Caco-2 (cell line): ENCODE data around the gene SEZ6. TPM values are rescaled to one million over a fixed set of nuclear protein-coding genes. Genes with fewer than 3 reads are reported as not detected.

ENCODE experiments used
- BruUV-seq: library from RNA; stranded (reverse); fragments of 400-500 nt; replicated peaks from 2 replicates; lab custom pipeline; 2021; lab: Mats Ljungman, UMichigan
- CTCF ChIA-PET: fragments of 300-600 bp; sonication (Branson Sonifier 250); formaldehyde crosslinking; loops from one replicate; lab custom pipeline; 2022; ENCODE audit warnings: antibody characterized with exemption; lab: Charles Lee
- POLR2A ChIA-PET: fragments of 300-600 bp; sonication (Branson Sonifier 250); formaldehyde crosslinking; loops from one replicate; lab custom pipeline; 2022; ENCODE audit warnings: antibody characterized with exemption; lab: Charles Lee
- DNase-seq, 2 experiments: peaks; one replicate each; pipeline versions ENCODE4 v3.0.0 to v3.0.0-alpha.2; 2020 to 2022
- H3K27me3 ChIP-seq: replicated peaks from 2 replicates; pipeline ENCODE4 v1.6.0; 2011; ENCODE audit warnings: low read length; ENCODE audit not compliant: control insufficient read depth, insufficient read depth
- H3K36me3 ChIP-seq: 2 replicates; pipeline ENCODE4 v1.5.1; 2011; ENCODE audit warnings: low read length; ENCODE audit not compliant: control insufficient read depth, insufficient read depth
- H3K4me1 ChIP-seq: fragments of 250-450 bp; sonication (Bioruptor Pico); 2 replicates; pipeline ENCODE4 v1.5.1; 2020; ENCODE audit warnings: mild to moderate bottlenecking
- H3K4me3 ChIP-seq: 2 replicates; pipeline ENCODE4 v1.5.1; 2011; ENCODE audit warnings: low read depth, mild to moderate bottlenecking, control low read depth, low read length
- H3K9me3 ChIP-seq: fragments of 250-450 bp; sonication (Bioruptor Pico); 2 replicates; pipeline ENCODE4 v1.5.1; 2020; ENCODE audit warnings: mild to moderate bottlenecking, moderate library complexity
- H3K27ac Mint-ChIP-seq: one replicate; pipeline ENCODE4 v1.8.0; 2022; ENCODE audit warnings: mixed read lengths; ENCODE audit not compliant: unreplicated experiment
- H3K27me3 Mint-ChIP-seq: one replicate; pipeline ENCODE4 v1.8.0; 2022; ENCODE audit warnings: mixed read lengths; ENCODE audit not compliant: insufficient read depth, unreplicated experiment
- H3K36me3 Mint-ChIP-seq: one replicate; pipeline ENCODE4 v1.8.0; 2022; ENCODE audit warnings: mild to moderate bottlenecking, mixed read lengths; ENCODE audit not compliant: insufficient read depth, unreplicated experiment
- H3K4me1 Mint-ChIP-seq: one replicate; pipeline ENCODE4 v1.8.0; 2022; ENCODE audit warnings: low read depth, mixed read lengths; ENCODE audit not compliant: unreplicated experiment
- H3K4me3 Mint-ChIP-seq: one replicate; pipeline ENCODE4 v1.8.0; 2022; ENCODE audit warnings: mild to moderate bottlenecking, moderate library complexity, mixed read lengths; ENCODE audit not compliant: unreplicated experiment
- H3K9me3 Mint-ChIP-seq: one replicate; pipeline ENCODE4 v1.8.0; 2022; ENCODE audit warnings: mixed read lengths; ENCODE audit not compliant: unreplicated experiment
- intact Hi-C: fragments of 100-400 bp; cut with micrococcal nuclease; formaldehyde crosslinking; loops from one replicate; pipeline ENCODE4 v1.10.0; 2022; ENCODE audit not compliant: unreplicated experiment
- total RNA-seq: library from RNA; stranded (reverse); gene quantifications from 2 replicates; pipeline ENCODE4 v1.2.3, GENCODE V29; 2022
- TF ChIP-seq, protein P1 (sequence below), 2 experiments: fragments of 200-600 bp in 1 of 2; IDR thresholded peaks; 1 replicate in 1 of 2; 2 replicates in 1 of 2; pipeline versions ENCODE4 v1.5.1 to v1.8.0; 2011 to 2022; ENCODE audit warnings: antibody characterized with exemption in 1 of 2, control low read depth in 1 of 2, inconsistent platforms in 1 of 2, low read depth in 1 of 2, low read length in 1 of 2, mild to moderate bottlenecking in 1 of 2, moderate library complexity in 1 of 2; ENCODE audit not compliant: insufficient read depth in 1 of 2, severe bottlenecking in 1 of 2, unreplicated experiment in 1 of 2

Gene SEZ6
- total RNA-seq, 1 experiment from 2014 or later = not detected

DNA sequence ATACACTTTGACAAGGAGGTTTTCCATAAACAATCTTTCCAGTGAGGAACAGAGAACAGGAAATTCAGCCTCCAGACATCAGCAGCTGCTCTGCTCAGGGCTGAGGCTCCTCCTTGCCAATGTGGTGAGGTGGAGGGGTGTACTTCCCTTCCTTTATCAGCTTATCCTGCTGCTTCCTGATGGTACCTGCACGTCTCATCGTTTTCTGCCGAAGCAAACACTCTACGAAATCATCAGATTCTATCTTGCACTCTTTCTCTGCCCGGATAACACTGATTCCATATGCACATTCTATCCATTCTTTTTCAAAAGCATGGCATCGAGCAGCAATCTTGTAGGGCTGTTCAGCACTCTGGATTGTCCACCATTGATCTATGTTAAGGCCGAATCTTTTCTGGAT, 15.4 kb upstream of the SEZ6 start:
- no peak overlapping the region for H3K4me3 ChIP-seq
- H3K4me1 Mint-ChIP-seq = no peaks in the 10 kb centered on the region
- H3K9me3 ChIP-seq = no peaks in the 10 kb centered on the region
- H3K4me1 ChIP-seq = no peaks in the 10 kb centered on the region
- H3K27me3 Mint-ChIP-seq = peaks cover 21% of the 10 kb centered on the region
- no peak for DNase-seq
- H3K4me3 Mint-ChIP-seq = no peak overlapping the region
- H3K36me3 ChIP-seq = no peaks in the 10 kb centered on the region
- CTCF ChIA-PET = no interaction called here
- no peaks in the 10 kb centered on the region for H3K36me3 Mint-ChIP-seq
- TF ChIP-seq, protein P1, sequence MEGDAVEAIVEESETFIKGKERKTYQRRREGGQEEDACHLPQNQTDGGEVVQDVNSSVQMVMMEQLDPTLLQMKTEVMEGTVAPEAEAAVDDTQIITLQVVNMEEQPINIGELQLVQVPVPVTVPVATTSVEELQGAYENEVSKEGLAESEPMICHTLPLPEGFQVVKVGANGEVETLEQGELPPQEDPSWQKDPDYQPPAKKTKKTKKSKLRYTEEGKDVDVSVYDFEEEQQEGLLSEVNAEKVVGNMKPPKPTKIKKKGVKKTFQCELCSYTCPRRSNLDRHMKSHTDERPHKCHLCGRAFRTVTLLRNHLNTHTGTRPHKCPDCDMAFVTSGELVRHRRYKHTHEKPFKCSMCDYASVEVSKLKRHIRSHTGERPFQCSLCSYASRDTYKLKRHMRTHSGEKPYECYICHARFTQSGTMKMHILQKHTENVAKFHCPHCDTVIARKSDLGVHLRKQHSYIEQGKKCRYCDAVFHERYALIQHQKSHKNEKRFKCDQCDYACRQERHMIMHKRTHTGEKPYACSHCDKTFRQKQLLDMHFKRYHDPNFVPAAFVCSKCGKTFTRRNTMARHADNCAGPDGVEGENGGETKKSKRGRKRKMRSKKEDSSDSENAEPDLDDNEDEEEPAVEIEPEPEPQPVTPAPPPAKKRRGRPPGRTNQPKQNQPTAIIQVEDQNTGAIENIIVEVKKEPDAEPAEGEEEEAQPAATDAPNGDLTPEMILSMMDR (IDR thresholded peaks at IDR 0.05; ENCODE audit: insufficient read depth in 1 of 2, low read depth in 1 of 2, low read length in 1 of 2, severe bottlenecking in 1 of 2, unreplicated experiment in 1 of 2) = no peak
- no peaks in the 10 kb centered on the region for H3K27me3 ChIP-seq
- no TSS peak for BruUV-seq
- POLR2A ChIA-PET = no interaction called here
- H3K9me3 Mint-ChIP-seq = no peaks in the 10 kb centered on the region
- intact Hi-C loops = loop anchor here (5.0 kb wide), 1 partner anchor 36 kb away; no protein-coding TSS in a partner anchor
- H3K27ac Mint-ChIP-seq = no peak overlapping the region

DNA sequence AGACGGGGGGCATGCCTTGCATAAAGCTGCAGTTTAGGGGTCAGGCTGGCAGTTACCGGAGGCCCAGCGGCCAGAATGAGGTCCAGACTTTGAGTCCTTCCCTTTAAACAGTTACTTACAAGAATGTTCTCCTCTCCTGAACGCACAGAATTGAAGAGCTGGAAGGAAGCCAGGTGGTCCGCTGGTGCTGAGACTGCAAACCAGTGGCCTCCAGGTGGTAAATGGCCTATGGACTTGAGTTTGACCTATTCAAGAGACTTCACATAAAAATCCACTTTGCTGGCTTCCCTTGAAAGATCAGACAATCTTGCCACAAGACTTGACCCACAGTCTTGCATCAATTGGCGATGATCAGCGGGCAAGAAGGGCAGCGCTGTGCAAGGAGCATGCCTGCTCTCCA, 14.7 kb upstream of the SEZ6 start:
- H3K36me3 Mint-ChIP-seq = no peaks in the 10 kb centered on the region
- peaks cover 18% of the 10 kb centered on the region for H3K27me3 Mint-ChIP-seq
- POLR2A ChIA-PET = no interaction called here
- no peaks in the 10 kb centered on the region for H3K4me1 Mint-ChIP-seq
- H3K9me3 ChIP-seq = no peaks in the 10 kb centered on the region
- no peak for DNase-seq
- H3K4me3 ChIP-seq = no peak overlapping the region
- H3K4me1 ChIP-seq = no peaks in the 10 kb centered on the region
- H3K9me3 Mint-ChIP-seq = no peaks in the 10 kb centered on the region
- CTCF ChIA-PET = no interaction called here
- no peaks in the 10 kb centered on the region for H3K27me3 ChIP-seq
- TF ChIP-seq, protein P1 (IDR thresholded peaks at IDR 0.05; ENCODE audit: insufficient read depth in 1 of 2, low read depth in 1 of 2, low read length in 1 of 2, severe bottlenecking in 1 of 2, unreplicated experiment in 1 of 2) = no peak
- no peak overlapping the region for H3K27ac Mint-ChIP-seq
- no TSS peak for BruUV-seq
- H3K36me3 ChIP-seq = no peaks in the 10 kb centered on the region
- intact Hi-C loops = loop anchor here (5.0 kb wide), 1 partner anchor 37 kb away; no protein-coding TSS in a partner anchor
- H3K4me3 Mint-ChIP-seq = no peak overlapping the region

DNA sequence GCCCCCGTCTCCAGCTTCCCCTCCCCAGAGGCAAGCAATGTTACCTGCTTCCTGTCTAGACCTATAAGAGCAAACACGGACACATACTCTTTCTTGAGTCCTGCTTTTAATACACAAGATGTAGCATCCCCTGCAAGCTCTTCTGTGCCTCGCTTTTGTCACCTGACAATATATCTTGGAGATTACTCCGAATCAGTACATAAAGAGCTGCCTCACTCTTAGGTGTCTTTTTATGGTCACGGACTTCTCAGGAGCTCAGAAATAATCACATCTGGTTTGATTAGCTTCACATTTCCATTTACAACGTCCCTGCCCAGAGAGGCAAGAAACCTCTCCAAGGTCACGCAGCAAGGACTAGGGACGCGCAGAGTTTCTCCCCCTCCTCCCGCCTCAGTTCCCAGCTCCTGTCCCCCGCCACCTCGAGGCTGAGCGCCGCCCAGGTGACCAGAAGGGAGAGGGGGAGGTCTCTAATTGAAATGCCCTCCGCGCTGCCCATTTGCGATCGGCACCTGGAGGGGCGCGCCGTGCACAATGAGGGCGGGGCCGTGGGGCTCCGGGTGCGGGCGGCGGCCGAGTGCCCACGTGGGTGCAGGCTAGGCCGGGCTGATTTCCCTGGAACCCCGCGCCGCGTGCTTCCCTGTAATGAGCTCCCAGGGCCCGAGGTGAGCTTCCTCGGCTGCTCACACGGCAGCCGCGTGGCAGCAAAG, 13.8 kb upstream of the SEZ6 start:
- TF ChIP-seq, protein P1 (IDR thresholded peaks at IDR 0.05; ENCODE audit: insufficient read depth in 1 of 2, low read depth in 1 of 2, low read length in 1 of 2, severe bottlenecking in 1 of 2, unreplicated experiment in 1 of 2) = no peak
- intact Hi-C loops = loop anchor here (5.0 kb wide), 1 partner anchor 38 kb away; no protein-coding TSS in a partner anchor
- POLR2A ChIA-PET = no interaction called here
- H3K27me3 Mint-ChIP-seq = peaks cover 18% of the 10 kb centered on the region
- H3K36me3 ChIP-seq = no peaks in the 10 kb centered on the region
- no peaks in the 10 kb centered on the region for H3K9me3 Mint-ChIP-seq
- no peak for DNase-seq
- no peaks in the 10 kb centered on the region for H3K27me3 ChIP-seq
- no peak overlapping the region for H3K27ac Mint-ChIP-seq
- H3K36me3 Mint-ChIP-seq = no peaks in the 10 kb centered on the region
- CTCF ChIA-PET = interaction anchor here (0.5 to 1.9 kb wide), 4 partner anchors 54 to 292 kb away, joined by 3 to 5 read pairs (median 4); partner anchors contain the start of gene MYO18A
- H3K4me1 ChIP-seq = no peaks in the 10 kb centered on the region
- no peak overlapping the region for H3K4me3 ChIP-seq
- no peak overlapping the region for H3K4me3 Mint-ChIP-seq
- H3K9me3 ChIP-seq = no peaks in the 10 kb centered on the region
- no peaks in the 10 kb centered on the region for H3K4me1 Mint-ChIP-seq
- BruUV-seq = no TSS peak
